ENCODE measurements around the gene GPR146.

GPR146 gene

GRCh38 chr7:1045069-1046063, 1.0 kb downstream of the GPR146 start:
- DNase-seq (ENCODE audit: low read depth) = no peak

- peak; percentile 38 for DNase-seq (ENCODE audit: low read depth)
Observed at GRCh38 chr7:1046722-1047679, 2.7 kb downstream of the GPR146 start.

GRCh38 chr7:1049006-1049741, 4.8 kb downstream of the GPR146 start:
- no peak for DNase-seq (ENCODE audit: low read depth)

GRCh38 chr7:1049801-1050200, 5.5 kb downstream of the GPR146 start:
- DNase-seq (ENCODE audit: low read depth) = no peak

GRCh38 chr7:1050254-1050906, 6.0 kb downstream of the GPR146 start:
- no peak for DNase-seq (ENCODE audit: low read depth)

GRCh38 chr7:1050956-1051690, 6.8 kb downstream of the GPR146 start:
- no peak for DNase-seq (ENCODE audit: low read depth)

GRCh38 chr7:1052031-1052818, 7.9 kb downstream of the GPR146 start:
- no peak for DNase-seq (ENCODE audit: low read depth)

GRCh38 chr7:1053002-1053411, 8.7 kb downstream of the GPR146 start:
- DNase-seq (ENCODE audit: low read depth) = no peak

- no peak for DNase-seq (ENCODE audit: low read depth)
Observed at GRCh38 chr7:1053816-1054370, 9.5 kb downstream of the GPR146 start.

- DNase-seq (ENCODE audit: low read depth) = no peak
Observed at GRCh38 chr7:1054438-1054837, 10.1 kb downstream of the GPR146 start.

- DNase-seq (ENCODE audit: low read depth) = peak; percentile 52
Observed at GRCh38 chr7:1054861-1055450, 10.6 kb downstream of the GPR146 start.

- no peak for DNase-seq (ENCODE audit: low read depth)
Observed at GRCh38 chr7:1055491-1055955, 11.2 kb downstream of the GPR146 start.

- no peak for DNase-seq (ENCODE audit: low read depth)
Observed at GRCh38 chr7:1055956-1056784, 11.8 kb downstream of the GPR146 start.

- DNase-seq (ENCODE audit: low read depth) = no peak
Observed at GRCh38 chr7:1056785-1057410, 12.6 kb downstream of the GPR146 start.

GRCh38 chr7:1057416-1058291, 13.3 kb downstream of the GPR146 start:
- no peak for DNase-seq (ENCODE audit: low read depth)

- DNase-seq (ENCODE audit: low read depth) = no peak
Observed at GRCh38 chr7:1058311-1058710, 14.0 kb downstream of the GPR146 start.

- no peak for DNase-seq (ENCODE audit: low read depth)
Observed at GRCh38 chr7:1058821-1059199, 14.5 kb downstream of the GPR146 start.

All from activated T-cell treated with anti-CD3 and anti-CD28 coated beads for 1 hour (primary cell).